GM12872 (cell line): ENCODE data around the gene DENND6B.

Experiments
- TF ChIP-seq, protein P1 (sequence below): IDR thresholded peaks from 3 replicates; pipeline ENCODE4 v1.5.1; 2011; ENCODE audit warnings: low read depth, mild to moderate bottlenecking, low read length, moderate library complexity; ENCODE audit not compliant: insufficient read depth

The DENND6B gene

DNA sequence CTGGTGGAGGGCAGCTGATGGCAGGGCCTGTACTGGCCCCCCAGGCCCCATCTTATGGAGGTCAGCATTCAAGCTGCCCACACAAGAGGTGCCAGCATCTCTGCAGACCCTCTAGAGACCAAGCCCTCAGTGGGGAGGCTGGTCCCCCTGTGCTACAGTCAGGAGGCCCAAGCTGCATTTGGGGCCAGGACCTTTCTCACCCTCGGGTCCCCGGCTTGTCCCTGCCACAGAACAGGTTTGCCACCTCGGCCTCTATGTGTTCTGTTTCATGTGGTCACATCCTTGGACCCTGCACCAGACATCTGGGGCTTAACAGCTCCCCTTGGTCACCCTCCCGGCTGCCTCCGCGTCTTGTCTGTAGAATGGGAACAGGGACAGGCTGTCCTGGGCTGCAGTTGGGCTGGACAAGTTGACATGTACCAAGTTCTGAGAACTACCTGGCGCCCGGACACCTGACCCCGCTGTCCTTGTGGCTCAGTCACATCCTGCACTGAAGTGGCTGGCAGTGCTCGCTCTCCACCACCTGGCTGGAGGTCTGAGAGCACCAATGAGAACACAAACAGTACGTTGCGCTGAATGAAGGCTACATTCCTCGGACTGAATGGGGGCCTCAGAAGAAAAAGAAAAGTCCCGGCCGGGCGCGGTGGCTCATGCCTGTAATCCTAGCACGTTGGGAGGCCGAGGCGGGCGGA is 16.6 kb downstream of the DENND6B start:
- TF ChIP-seq, protein P1, sequence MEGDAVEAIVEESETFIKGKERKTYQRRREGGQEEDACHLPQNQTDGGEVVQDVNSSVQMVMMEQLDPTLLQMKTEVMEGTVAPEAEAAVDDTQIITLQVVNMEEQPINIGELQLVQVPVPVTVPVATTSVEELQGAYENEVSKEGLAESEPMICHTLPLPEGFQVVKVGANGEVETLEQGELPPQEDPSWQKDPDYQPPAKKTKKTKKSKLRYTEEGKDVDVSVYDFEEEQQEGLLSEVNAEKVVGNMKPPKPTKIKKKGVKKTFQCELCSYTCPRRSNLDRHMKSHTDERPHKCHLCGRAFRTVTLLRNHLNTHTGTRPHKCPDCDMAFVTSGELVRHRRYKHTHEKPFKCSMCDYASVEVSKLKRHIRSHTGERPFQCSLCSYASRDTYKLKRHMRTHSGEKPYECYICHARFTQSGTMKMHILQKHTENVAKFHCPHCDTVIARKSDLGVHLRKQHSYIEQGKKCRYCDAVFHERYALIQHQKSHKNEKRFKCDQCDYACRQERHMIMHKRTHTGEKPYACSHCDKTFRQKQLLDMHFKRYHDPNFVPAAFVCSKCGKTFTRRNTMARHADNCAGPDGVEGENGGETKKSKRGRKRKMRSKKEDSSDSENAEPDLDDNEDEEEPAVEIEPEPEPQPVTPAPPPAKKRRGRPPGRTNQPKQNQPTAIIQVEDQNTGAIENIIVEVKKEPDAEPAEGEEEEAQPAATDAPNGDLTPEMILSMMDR, result no peak

DNA sequence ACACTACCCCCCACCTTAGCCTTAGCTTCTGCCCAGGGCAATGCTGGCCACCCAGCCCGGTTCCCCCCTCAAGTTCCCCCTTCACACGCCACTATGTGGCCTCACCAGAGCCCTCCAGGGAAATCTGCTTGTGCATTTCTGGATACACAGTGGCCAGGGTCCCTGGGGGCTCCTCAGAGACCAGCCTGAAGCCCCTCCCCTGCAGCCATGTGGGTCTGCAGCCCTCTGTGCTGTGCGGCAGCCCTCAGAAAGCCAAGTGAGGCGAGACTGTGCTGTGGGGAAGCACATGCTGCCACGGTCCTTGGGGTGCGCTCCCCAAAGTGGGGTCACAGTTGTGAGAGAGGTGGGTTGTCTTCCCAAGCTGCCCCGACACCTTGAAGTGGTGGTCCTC is 17.2 kb downstream of the DENND6B start:
- TF ChIP-seq, protein P1, result no peak

DNA sequence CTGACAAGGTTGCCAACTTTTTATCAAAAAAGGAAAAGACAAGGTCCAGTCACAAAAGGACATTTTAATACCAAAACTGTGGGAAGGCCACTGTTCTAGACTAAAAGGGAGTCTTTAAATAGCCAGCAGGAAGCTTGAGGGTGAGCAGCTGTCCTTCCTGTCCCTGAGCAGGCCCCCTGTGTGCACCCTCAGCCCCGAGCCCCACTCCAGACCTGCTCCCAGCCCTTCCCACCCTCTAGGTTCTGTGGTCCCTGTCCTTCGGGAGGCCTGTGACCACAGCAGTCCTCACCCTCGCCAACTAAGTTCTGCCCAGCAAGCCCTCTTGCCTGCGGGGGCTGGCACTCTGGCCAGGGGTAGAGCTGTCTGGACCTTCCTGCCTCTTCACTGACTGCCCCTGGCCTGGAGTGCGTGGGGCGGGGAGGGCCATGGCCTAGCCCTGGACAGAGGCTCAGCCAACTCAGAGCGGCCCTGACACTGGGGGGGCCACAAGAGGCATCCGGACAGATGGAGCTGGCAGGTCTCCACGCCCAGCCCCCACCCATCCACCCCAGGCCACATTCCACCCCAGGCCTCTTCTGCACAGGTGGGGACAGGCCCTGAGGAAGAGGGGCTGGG is 17.7 kb downstream of the DENND6B start:
- TF ChIP-seq, protein P1, result no peak

DNA sequence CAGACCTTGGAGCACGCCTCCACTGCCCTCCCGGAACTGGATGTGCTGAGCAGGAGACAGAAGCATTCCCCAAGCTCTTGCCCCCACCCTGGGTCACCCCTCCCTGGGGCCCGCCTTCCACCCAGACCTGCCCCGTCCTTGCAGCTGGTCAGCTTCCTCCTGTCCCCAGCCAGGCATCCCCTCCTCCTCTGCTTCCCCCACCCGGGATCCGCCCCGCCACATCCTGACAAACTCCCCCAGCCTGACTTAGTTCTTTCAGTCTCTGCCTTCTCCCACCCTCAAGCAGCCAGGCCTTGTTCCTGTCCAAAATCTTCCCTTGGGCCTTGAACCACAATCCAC is 18.2 kb downstream of the DENND6B start:
- TF ChIP-seq, protein P1, result no peak

DNA sequence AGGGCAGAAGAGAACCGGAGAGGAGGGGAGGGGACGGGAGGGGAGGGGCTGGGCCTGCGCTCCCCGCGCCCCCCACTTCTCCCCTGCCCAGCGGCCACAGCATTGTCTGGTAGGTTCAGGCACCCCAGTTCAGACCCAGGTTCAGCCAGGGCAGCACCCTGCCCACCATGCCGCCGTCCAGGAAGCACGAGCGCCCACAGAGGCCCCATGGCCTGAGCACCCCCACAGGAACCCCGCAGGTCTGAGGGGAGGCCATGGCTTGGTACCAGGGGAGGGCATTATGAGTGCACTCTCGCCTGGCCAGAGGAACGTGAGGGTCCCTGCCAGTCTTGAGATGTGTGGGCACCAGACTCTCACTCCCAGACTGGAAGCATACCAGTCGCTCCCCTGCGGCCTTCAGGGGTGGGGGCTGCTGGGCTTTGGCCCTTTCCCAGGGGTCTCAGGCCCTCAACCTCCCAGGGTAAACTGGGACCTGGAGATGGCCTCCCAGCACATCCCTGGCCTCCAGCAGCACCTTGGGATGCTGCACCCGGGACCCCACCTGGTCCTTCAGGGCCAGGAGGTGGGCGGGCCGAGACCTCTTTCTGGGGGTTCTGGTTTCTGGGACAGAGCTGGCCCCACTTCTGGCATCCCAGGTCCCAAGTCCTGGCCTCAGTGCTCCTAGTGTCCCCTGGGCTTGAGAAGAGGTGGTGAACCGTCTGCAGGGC is 18.8 kb downstream of the DENND6B start:
- TF ChIP-seq, protein P1, result no peak

DNA sequence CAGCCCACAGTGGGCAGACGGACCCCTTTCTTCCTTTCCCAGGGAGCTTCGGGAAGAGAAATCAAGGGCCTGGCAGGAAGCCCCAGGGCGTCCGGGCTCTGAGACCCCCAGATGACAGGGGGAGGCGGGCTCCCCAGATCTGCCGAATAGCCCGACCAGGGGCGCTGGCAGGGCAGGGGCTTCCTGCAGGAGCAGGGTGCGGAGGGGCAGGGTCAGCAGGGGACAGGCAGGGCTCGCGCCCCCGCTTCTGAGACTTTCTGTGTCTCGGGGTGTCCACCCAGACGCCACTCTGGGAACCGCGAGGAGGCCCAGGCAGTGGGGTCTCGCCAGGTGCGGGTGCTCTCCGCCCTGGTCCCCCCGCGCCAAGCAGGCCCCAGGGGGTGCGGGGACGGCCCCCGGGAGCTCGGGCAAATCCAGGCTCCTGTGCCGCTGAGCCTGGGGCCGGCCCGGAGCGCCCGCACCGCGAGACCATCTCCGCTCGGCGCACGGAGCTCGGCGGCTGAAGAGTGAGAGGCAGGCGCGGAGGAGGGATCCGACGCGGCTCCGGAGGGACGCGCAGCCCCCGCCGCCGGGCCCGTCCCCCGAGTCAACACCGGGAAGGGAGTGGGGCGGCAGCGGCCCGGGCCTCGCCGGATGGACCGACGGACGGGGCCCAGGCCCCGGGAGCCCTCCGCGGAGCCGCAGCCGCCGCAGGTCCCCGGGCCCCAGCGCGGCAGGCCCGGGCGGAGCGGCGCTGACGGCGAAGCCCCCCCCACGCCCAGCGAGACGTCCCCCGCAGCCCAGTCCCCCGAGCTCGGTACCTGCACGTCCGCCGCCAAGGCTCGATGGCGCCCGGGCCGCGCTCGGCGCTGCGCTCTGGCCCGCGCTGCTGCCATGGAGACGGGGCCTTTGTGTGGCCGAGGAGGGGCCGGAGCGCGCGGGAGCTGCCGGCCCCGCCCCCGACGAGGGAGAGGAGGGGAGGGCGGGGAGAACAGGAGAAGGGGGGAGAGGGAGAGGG is 19.8 kb downstream of the DENND6B start, which contains the start of gene PLXNB2:
TSS of gene PLXNB2 (minus strand) at position 894 of the 997 bp plus-strand sequence. CDS start 17,062 bp downstream, outside the sequence.
- TF ChIP-seq, protein P1, result no peak
